H1 (cell line): Measurements from ENCODE around the gene INPP5A. TPM values are rescaled to one million over a fixed set of nuclear protein-coding genes. Genes with fewer than 3 reads are reported as not detected.

Experiments
- CTCF ChIA-PET: fragments of 300-600 bp; sonication (Branson Sonifier 250); formaldehyde crosslinking; loops from one replicate; lab custom pipeline; 2021; ENCODE audit not compliant: partially characterized antibody; lab: Charles Lee
- POLR2A ChIA-PET: fragments of 300-600 bp; sonication (Branson Sonifier 250); formaldehyde crosslinking; loops from one replicate; lab custom pipeline; 2021; ENCODE audit warnings: inconsistent platforms; ENCODE audit not compliant: partially characterized antibody; lab: Charles Lee
- DNase-seq, 2 experiments: peaks; one replicate each; pipeline versions ENCODE4 v3.0.0 to v3.0.0-alpha.2; 2010 to 2022; ENCODE audit warnings: low spot score in 2 of 2, low read depth in 1 of 2, mixed read lengths in 1 of 2
- FAIRE-seq: peaks from 2 replicates; lab custom pipeline; 2011; peaks lifted over from hg19 to GRCh38; lab: Jason Lieb, UNC
- H2AFZ ChIP-seq: 2 replicates; pipeline ENCODE4 v1.8.1; 2012; ENCODE audit warnings: low read length, inconsistent platforms
- H2AK5ac ChIP-seq: 2 replicates; pipeline ENCODE4 v1.6.1; 2013; ENCODE audit warnings: low read depth, low read length
- H2BK120ac ChIP-seq: replicated peaks from 2 replicates; pipeline ENCODE3; 2013; ENCODE audit warnings: low read depth, low read length, inconsistent platforms
- H2BK12ac ChIP-seq: 2 replicates; pipeline ENCODE4 v1.6.1; 2013; ENCODE audit warnings: low read depth, low read length
- H2BK15ac ChIP-seq: 2 replicates; pipeline ENCODE4 v1.6.1; 2013; ENCODE audit warnings: low read length
- H2BK20ac ChIP-seq: 2 replicates; pipeline ENCODE4 v1.6.1; 2013; ENCODE audit warnings: low read length
- H2BK5ac ChIP-seq: 2 replicates; pipeline ENCODE4 v1.6.1; 2013; ENCODE audit warnings: low read depth, low read length
- H3K14ac ChIP-seq: 2 replicates; pipeline ENCODE4 v1.6.1; 2013; ENCODE audit warnings: inconsistent platforms; ENCODE audit not compliant: insufficient read length
- H3K18ac ChIP-seq: 2 replicates; pipeline ENCODE4 v1.6.1; 2013; ENCODE audit warnings: low read length; ENCODE audit errors: extremely low read depth
- H3K23ac ChIP-seq: 2 replicates; pipeline ENCODE4 v1.6.1; 2013; ENCODE audit warnings: inconsistent platforms; ENCODE audit not compliant: insufficient read length
- H3K23me2 ChIP-seq: 2 replicates; pipeline ENCODE4 v1.6.1; 2013; ENCODE audit warnings: low read depth, low read length
- H3K27ac ChIP-seq: 2 replicates; pipeline ENCODE4 v1.6.1; 2011; ENCODE audit warnings: low read depth, low read length, inconsistent platforms
- H3K27me3 ChIP-seq, 4 experiments: replicated peaks in 1 of 4; 1 replicate in 1 of 4; 2 replicates in 3 of 4; pipeline versions ENCODE4 v1.6.1 to v1.8.1; 2011 to 2013; ENCODE audit warnings: low read length in 3 of 4, mild to moderate bottlenecking in 3 of 4, inconsistent platforms in 2 of 4, mixed read lengths in 2 of 4, moderate library complexity in 1 of 4; ENCODE audit not compliant: control insufficient read depth in 3 of 4, insufficient read depth in 3 of 4; ENCODE audit errors: extremely low read depth in 1 of 4
- H3K36me3 ChIP-seq, 4 experiments: 2 replicates each; pipeline versions ENCODE4 v1.6.1 to v1.8.1; 2011 to 2013; ENCODE audit warnings: mild to moderate bottlenecking in 4 of 4, low read length in 3 of 4, moderate library complexity in 2 of 4, control low read depth in 1 of 4, inconsistent platforms in 1 of 4; ENCODE audit not compliant: insufficient read depth in 4 of 4, control insufficient read depth in 2 of 4
- H3K4ac ChIP-seq: replicated peaks from 2 replicates; pipeline ENCODE3; 2013; ENCODE audit warnings: low read length, low read depth, mixed read lengths, inconsistent platforms; ENCODE audit not compliant: insufficient read length
- H3K4me1 ChIP-seq, 4 experiments: replicated peaks in 1 of 4; 1 replicate in 1 of 4; 2 replicates in 3 of 4; pipeline versions ENCODE4 v1.6.1 to v1.8.1; 2011 to 2013; ENCODE audit warnings: low read length in 3 of 4, inconsistent platforms in 2 of 4, mixed read lengths in 1 of 4; ENCODE audit not compliant: insufficient read depth in 4 of 4, control insufficient read depth in 3 of 4
- H3K4me2 ChIP-seq, 2 experiments: 2 replicates each; pipeline versions ENCODE4 v1.6.1 to v1.8.1; 2011 to 2013; ENCODE audit warnings: low read depth in 2 of 2, low read length in 2 of 2, control low read depth in 1 of 2, inconsistent platforms in 1 of 2, mild to moderate bottlenecking in 1 of 2; ENCODE audit not compliant: insufficient read depth in 1 of 2
- H3K4me3 ChIP-seq, 4 experiments: fragments of 200-600, 300-600 bp in 1 of 4; sonication (generic), shearing (Covaris generic), sonication (Bioruptor Twin) in 1 of 4; 2 replicates each; pipeline versions ENCODE4 v1.5.1 to v1.8.1; 2011 to 2016; ENCODE audit warnings: low read length in 4 of 4, low read depth in 3 of 4, control low read depth in 2 of 4, inconsistent platforms in 2 of 4, mild to moderate bottlenecking in 2 of 4, mixed read lengths in 1 of 4, moderate library complexity in 1 of 4; ENCODE audit not compliant: insufficient read depth in 2 of 4; ENCODE audit errors: extremely low read depth in 1 of 4
- H3K56ac ChIP-seq: replicated peaks from 2 replicates; pipeline ENCODE3; 2013; ENCODE audit warnings: low read depth, mild to moderate bottlenecking, mixed read lengths, low read length, inconsistent platforms; ENCODE audit not compliant: insufficient read length
- H3K79me1 ChIP-seq: 2 replicates; pipeline ENCODE4 v1.6.1; 2013; ENCODE audit warnings: low read depth, low read length, control low read depth
- H3K79me2 ChIP-seq, 2 experiments: 2 replicates each; pipeline versions ENCODE4 v1.6.1 to v1.8.1; 2012 to 2013; ENCODE audit warnings: low read length in 2 of 2, mild to moderate bottlenecking in 2 of 2, inconsistent platforms in 1 of 2; ENCODE audit not compliant: insufficient read depth in 2 of 2, control insufficient read depth in 1 of 2
- H3K9ac ChIP-seq, 4 experiments: replicated peaks in 1 of 4; 1 replicate in 1 of 4; 2 replicates in 3 of 4; pipeline versions ENCODE4 v1.6.1 to v1.8.1; 2011 to 2013; ENCODE audit warnings: low read depth in 3 of 4, low read length in 3 of 4, control low read depth in 2 of 4, mild to moderate bottlenecking in 2 of 4, moderate library complexity in 2 of 4, inconsistent platforms in 1 of 4; ENCODE audit errors: extremely low read depth in 1 of 4
- H3K9me3 ChIP-seq, 2 experiments: 2 replicates each; pipeline versions ENCODE4 v1.6.1 to v1.8.1; 2012 to 2013; ENCODE audit warnings: mild to moderate bottlenecking in 2 of 2, moderate library complexity in 2 of 2, control low read depth in 1 of 2, inconsistent platforms in 1 of 2, low read depth in 1 of 2, low read length in 1 of 2, mixed read lengths in 1 of 2; ENCODE audit not compliant: insufficient read depth in 2 of 2
- H4K20me1 ChIP-seq, 2 experiments: replicated peaks in 1 of 2; 2 replicates each; pipeline versions ENCODE3 to v1.8.1; 2011 to 2013; ENCODE audit warnings: inconsistent platforms in 2 of 2, low read length in 2 of 2, mild to moderate bottlenecking in 1 of 2; ENCODE audit not compliant: insufficient read depth in 2 of 2, control insufficient read depth in 1 of 2
- H4K5ac ChIP-seq: 2 replicates; pipeline ENCODE4 v1.6.1; 2013; ENCODE audit warnings: low read length, low read depth, mixed read lengths, inconsistent platforms; ENCODE audit not compliant: insufficient read length
- H4K8ac ChIP-seq: 2 replicates; pipeline ENCODE4 v1.8.0; 2013; ENCODE audit warnings: mild to moderate bottlenecking, moderate library complexity, low read length, inconsistent platforms; ENCODE audit not compliant: insufficient read depth; ENCODE audit errors: extremely low read depth
- H4K91ac ChIP-seq: replicated peaks from 2 replicates; pipeline ENCODE3; 2013; ENCODE audit warnings: low read length, mixed read lengths, inconsistent platforms; ENCODE audit not compliant: insufficient read length
- CHD2 ChIP-seq: IDR thresholded peaks from 2 replicates; pipeline ENCODE4 v1.6.1; 2012; ENCODE audit warnings: low read length, improper control_type of control experiment
- KDM4A ChIP-seq: IDR thresholded peaks from one replicate; pipeline ENCODE4 v1.7.1; 2012; ENCODE audit warnings: low read depth, mild to moderate bottlenecking, moderate library complexity, low read length, inconsistent platforms; ENCODE audit not compliant: severe bottlenecking
- POLR2A ChIP-seq, 2 experiments: IDR thresholded peaks; 1 replicate in 1 of 2; 2 replicates in 1 of 2; pipeline ENCODE4 v1.6.1; 2011; ENCODE audit warnings: low read depth in 2 of 2, low read length in 2 of 2, mild to moderate bottlenecking in 2 of 2; ENCODE audit errors: control extremely low read depth in 1 of 2
- POU5F1 ChIP-seq: IDR thresholded peaks from 2 replicates; pipeline ENCODE4 v1.6.1; 2011; ENCODE audit warnings: low read depth, mild to moderate bottlenecking, low read length, moderate library complexity
- RAD21 ChIP-seq, 2 experiments: IDR thresholded peaks in 1 of 2; conservative IDR thresholded peaks in 1 of 2; 2 replicates each; pipeline ENCODE4 v1.6.1; 2011; ENCODE audit warnings: low read depth in 2 of 2, low read length in 2 of 2, improper control_type of control experiment in 1 of 2, inconsistent platforms in 1 of 2, mild to moderate bottlenecking in 1 of 2, moderate library complexity in 1 of 2
- RNF2 ChIP-seq: fragments of 200-900, 300-1000 bp; sonication (generic); IDR thresholded peaks from 2 replicates; pipeline ENCODE4 v1.7.1; 2016; ENCODE audit warnings: borderline replicate concordance, low read depth, mild to moderate bottlenecking, antibody characterized with exemption, low read length; ENCODE audit not compliant: poor library complexity, severe bottlenecking; ENCODE audit errors: missing control alignments
- SP4 ChIP-seq: IDR thresholded peaks from 2 replicates; pipeline ENCODE4 v1.6.1; 2012; ENCODE audit warnings: low read length, inconsistent platforms
- WGBS, 2 experiments: shearing (Covaris generic) in 1 of 2; methylation state at CpG; one replicate each; pipeline versions ENCODE4 v1.1.6 to v1.1.7; 2013 to 2015; ENCODE audit warnings: low lambda C conversion rate in 2 of 2, mixed read lengths in 2 of 2, inconsistent platforms in 1 of 2, low coverage in 1 of 2, missing lambda C conversion rate in 1 of 2; ENCODE audit not compliant: insufficient replicate concordance in 2 of 2, insufficient coverage in 1 of 2, insufficient read length in 1 of 2; ENCODE audit errors: extremely low coverage in 1 of 2, missing lambda C conversion rate in 1 of 2; 5-methylcytosine and 5-hydroxymethylcytosine counted together
- polyA plus RNA-seq, 7 experiments: library from polyadenylated mRNA; depleted of rRNA in 3 of 7; stranded (reverse) in 5 of 7; unstranded in 2 of 7; fragments of >200 nt in 5 of 7; fragments of 200-250 nt in 2 of 7; gene quantifications; 1 replicate in 5 of 7; 2 replicates in 1 of 7; 4 replicates in 1 of 7; pipeline versions ENCODE4 v1.2.1 to v1.2.3, GENCODE V29; 2011 to 2013; ENCODE audit warnings: missing spikeins in 2 of 7, mixed read lengths in 2 of 7
- total RNA-seq: library from RNA; stranded (reverse); fragmentation: NEBNext Ultra II Directional; extraction: Animal tissue kit (Norgen Biotek cat#: 25700); gene quantifications from 2 replicates; pipeline ENCODE4 v1.2.1, GENCODE V29; 2021

INPP5A gene
- total and polyA plus RNA-seq, 2 of the 8 experiments (the other 6 are each of a cell fraction or from before 2014, with no cell fraction given): 19.7 to 27.5 TPM

GRCh38 chr10:132715776-132716680, 178.4 kb downstream of the INPP5A start:
- peak overlapping the region; percentile 33 for H4K5ac ChIP-seq
- H4K20me1 ChIP-seq: peaks cover 0 to 8% of the 10 kb centered on the region in 2 experiments
- H3K27ac ChIP-seq: no peak overlapping the region
- WGBS, 2 experiments: 90% methylated on average over 47 of the region's 48 CpGs; no CpG with 5 or more reads in 1 of the 2 experiments
- no peak for FAIRE-seq
- ChIA-PET POLR2A (interaction anchor here (1.2 kb wide), 1 partner anchor 23 kb away, joined by 3 read pairs; no protein-coding TSS in a partner anchor), CTCF (interaction anchor here (0.8 to 1.4 kb wide), 2 partner anchors 33 to 87 kb away, joined by 3 read pairs; no protein-coding TSS in a partner anchor)
- H2BK20ac ChIP-seq: 0 out of 2 replicates have a peak overlapping the region, but pooled peaks have one; percentile 32
- no peak overlapping the region for H2AFZ ChIP-seq
- H3K36me3 ChIP-seq: no peaks in the 10 kb centered on the region
- no peak overlapping the region for H4K91ac ChIP-seq
- H2BK5ac ChIP-seq: no peak overlapping the region
- H3K23me2 ChIP-seq: peaks cover 8% of the 10 kb centered on the region
- no peaks in the 10 kb centered on the region for H3K27me3 ChIP-seq
- no peak overlapping the region for H3K4me2 ChIP-seq
- no peak overlapping the region for H3K9ac ChIP-seq
- no peak overlapping the region for H3K4me3 ChIP-seq
- no peak for DNase-seq
- no peak overlapping the region for H2BK120ac ChIP-seq
- no peak overlapping the region for H3K23ac ChIP-seq
- peaks cover 4% of the 10 kb centered on the region for H3K79me1 ChIP-seq
- H2BK12ac ChIP-seq: no peak overlapping the region
- peak overlapping the region; percentile 57 for H4K8ac ChIP-seq
- no peak overlapping the region for H3K14ac ChIP-seq
- no peak overlapping the region for H2BK15ac ChIP-seq
- no peaks in the 10 kb centered on the region for H3K79me2 ChIP-seq
- no peak overlapping the region for H3K18ac ChIP-seq
- peak overlapping the region; percentile 80 for H2AK5ac ChIP-seq
- no peak overlapping the region for H3K56ac ChIP-seq
- H3K4me1 ChIP-seq: peaks cover 0 to 23% (median 12%) of the 10 kb centered on the region in 4 experiments; a peak in 5 of 7 replicates
- H3K4ac ChIP-seq: peak overlapping the region; percentile 77
- H3K9me3 ChIP-seq: no peaks in the 10 kb centered on the region; a peak in 2 of 4 replicates
- TF ChIP-seq SP4: no peak
- TF ChIP-seq CHD2: no peak
- TF ChIP-seq RNF2: no peak
- no peak for TF ChIP-seq KDM4A
- no peak for TF ChIP-seq POLR2A (IDR thresholded peaks at IDR 0.05; ENCODE audit: control extremely low read depth in 1 of 2, low read depth in 2 of 2, low read length in 2 of 2)
- TF ChIP-seq POU5F1: no peak
- TF ChIP-seq RAD21 (IDR thresholded peaks at IDR 0.05 in 1 of 2, conservative IDR thresholded peaks at IDR 0.05 in 1 of 2; ENCODE audit: low read depth in 2 of 2, low read length in 2 of 2): no peak
